Mesenchymal stem cell (in vitro differentiated cells and primary cell): ENCODE measurements around the gene SLFN12.
A peak's percentile ranks its signal among the peaks of the same experiment; 100 is the strongest.

Source experiments
- DNase-seq: peaks from one replicate; pipeline ENCODE4 v3.0.0-alpha.2; 2013
- H2AFZ ChIP-seq: one replicate; pipeline ENCODE4 v1.6.1; 2013; ENCODE audit warnings: low read depth, mild to moderate bottlenecking, control low read depth, inconsistent platforms, low read length, moderate library complexity
- H2AK5ac ChIP-seq: 2 replicates; pipeline ENCODE4 v1.6.1; 2013; ENCODE audit warnings: low read length, moderate library complexity, mild to moderate bottlenecking, inconsistent platforms; ENCODE audit not compliant: severe bottlenecking
- H2BK120ac ChIP-seq: one replicate; pipeline ENCODE4 v1.6.1; 2013; ENCODE audit warnings: low read depth, mild to moderate bottlenecking, inconsistent platforms, low read length, moderate library complexity
- H2BK12ac ChIP-seq, 2 experiments: one replicate each; pipeline ENCODE4 v1.6.1; 2013; ENCODE audit warnings: inconsistent platforms in 2 of 2, low read length in 2 of 2, mild to moderate bottlenecking in 2 of 2, moderate library complexity in 2 of 2, control low read depth in 1 of 2
- H2BK15ac ChIP-seq: one replicate; pipeline ENCODE4 v1.6.1; 2013; ENCODE audit warnings: mild to moderate bottlenecking, low read depth, inconsistent platforms; ENCODE audit not compliant: poor library complexity, severe bottlenecking
- H2BK5ac ChIP-seq: 2 replicates; pipeline ENCODE4 v1.6.1; 2013; ENCODE audit warnings: low read depth, mild to moderate bottlenecking, low read length, control low read depth, inconsistent platforms; ENCODE audit not compliant: poor library complexity, severe bottlenecking
- H3K14ac ChIP-seq, 2 experiments: one replicate each; pipeline ENCODE4 v1.6.1; 2013; ENCODE audit warnings: inconsistent platforms in 2 of 2, low read length in 2 of 2, control low read depth in 1 of 2, mild to moderate bottlenecking in 1 of 2, moderate library complexity in 1 of 2
- H3K18ac ChIP-seq, 2 experiments: one replicate each; pipeline ENCODE4 v1.6.1; 2013; ENCODE audit warnings: inconsistent platforms in 2 of 2, low read length in 2 of 2, control low read depth in 1 of 2, low read depth in 1 of 2, mild to moderate bottlenecking in 1 of 2
- H3K23ac ChIP-seq, 2 experiments: one replicate each; pipeline ENCODE4 v1.6.1; 2013; ENCODE audit warnings: inconsistent platforms in 2 of 2, low read length in 2 of 2, mild to moderate bottlenecking in 2 of 2, moderate library complexity in 2 of 2, control low read depth in 1 of 2
- H3K27ac ChIP-seq: 2 replicates; pipeline ENCODE4 v1.5.1; 2013; ENCODE audit warnings: mild to moderate bottlenecking, moderate library complexity, low read length, control low read depth, inconsistent platforms; ENCODE audit not compliant: poor library complexity, severe bottlenecking
- H3K27me3 ChIP-seq, 2 experiments: 2 replicates each; pipeline versions ENCODE4 v1.6.1 to v1.7.0; 2013; ENCODE audit warnings: low read length in 2 of 2, mild to moderate bottlenecking in 2 of 2, moderate library complexity in 2 of 2, control low read depth in 1 of 2, inconsistent platforms in 1 of 2; ENCODE audit not compliant: control insufficient read depth in 1 of 2, insufficient read depth in 1 of 2
- H3K36me3 ChIP-seq, 2 experiments: 2 replicates each; pipeline versions ENCODE4 v1.6.1 to v1.7.0; 2013; ENCODE audit warnings: low read length in 2 of 2, control low read depth in 1 of 2, inconsistent platforms in 1 of 2, low read depth in 1 of 2, mild to moderate bottlenecking in 1 of 2; ENCODE audit not compliant: insufficient read depth in 2 of 2, control insufficient read depth in 1 of 2
- H3K4ac ChIP-seq, 2 experiments: one replicate each; pipeline ENCODE4 v1.6.1; 2013; ENCODE audit warnings: inconsistent platforms in 2 of 2, low read length in 2 of 2, mild to moderate bottlenecking in 2 of 2, moderate library complexity in 2 of 2, control low read depth in 1 of 2, low read depth in 1 of 2
- H3K4me1 ChIP-seq: 2 replicates; pipeline ENCODE4 v1.6.1; 2013; ENCODE audit warnings: low read depth, low read length, control low read depth; ENCODE audit not compliant: control insufficient read depth, insufficient read depth
- H3K4me2 ChIP-seq: 2 replicates; pipeline ENCODE4 v1.6.1; 2013; ENCODE audit warnings: low read length, mild to moderate bottlenecking, inconsistent platforms; ENCODE audit not compliant: poor library complexity, severe bottlenecking
- H3K4me3 ChIP-seq, 2 experiments: 2 replicates each; pipeline versions ENCODE4 v1.5.1 to v1.7.0; 2013; ENCODE audit warnings: low read length in 2 of 2, mild to moderate bottlenecking in 2 of 2, control low read depth in 1 of 2, low read depth in 1 of 2; ENCODE audit not compliant: insufficient read depth in 1 of 2
- H3K79me1 ChIP-seq: replicated peaks from 2 replicates; pipeline ENCODE4 v1.6.1; 2013; ENCODE audit warnings: mild to moderate bottlenecking, control low read depth, low read length, inconsistent platforms; ENCODE audit not compliant: poor library complexity, severe bottlenecking
- H3K9ac ChIP-seq: 2 replicates; pipeline ENCODE4 v1.7.0; 2013; ENCODE audit warnings: mild to moderate bottlenecking, low read length, moderate library complexity
- H3K9me3 ChIP-seq: 2 replicates; pipeline ENCODE4 v1.7.0; 2013; ENCODE audit warnings: mild to moderate bottlenecking, low read length; ENCODE audit not compliant: control insufficient read depth
- H4K8ac ChIP-seq: one replicate; pipeline ENCODE4 v1.6.1; 2013; ENCODE audit warnings: inconsistent platforms, mild to moderate bottlenecking, low read length, moderate library complexity
- H4K91ac ChIP-seq: one replicate; pipeline ENCODE4 v1.6.1; 2013; ENCODE audit warnings: mild to moderate bottlenecking, low read length, inconsistent platforms
- WGBS: methylation state at CpG from one replicate; pipeline ENCODE4 v1.1.7; 2013; ENCODE audit warnings: mixed read lengths; 5-methylcytosine and 5-hydroxymethylcytosine counted together

Gene SLFN12

GRCh38 chr17:35372846-35373533 is 59.3 kb downstream of the SLFN12 start:
- peak overlapping the region; percentile 96 for H3K9ac ChIP-seq
- H4K91ac ChIP-seq, result no peak overlapping the region
- H3K27ac ChIP-seq, result no peak overlapping the region
- peak overlapping the region; percentile 100 for H3K4me2 ChIP-seq
- DNase-seq, result no peak
- no peak overlapping the region for H3K18ac ChIP-seq
- peaks cover 0 to 38% of the 10 kb centered on the region in 2 experiments for H3K27me3 ChIP-seq
- H2BK120ac ChIP-seq, result no peak overlapping the region
- no peak overlapping the region for H4K8ac ChIP-seq
- H2AK5ac ChIP-seq, result no peak overlapping the region
- WGBS, result 0% methylated on average over 13 of the region's 25 CpGs
- H3K4me1 ChIP-seq, result peaks cover 8% of the 10 kb centered on the region
- H3K9me3 ChIP-seq, result peaks cover 6% of the 10 kb centered on the region
- no peak overlapping the region for H2AFZ ChIP-seq
- H3K79me1 ChIP-seq, result no peaks in the 10 kb centered on the region
- no peak overlapping the region for H3K4ac ChIP-seq
- H3K23ac ChIP-seq, result no peak overlapping the region
- peaks cover 0 to 9% of the 10 kb centered on the region in 2 experiments for H3K36me3 ChIP-seq
- no peak overlapping the region for H2BK15ac ChIP-seq
- H3K4me3 ChIP-seq, result peak overlapping the region; percentile 48 to 85
- H2BK5ac ChIP-seq, result no peak overlapping the region
- no peak overlapping the region for H3K14ac ChIP-seq
- H2BK12ac ChIP-seq, result no peak overlapping the region

GRCh38 chr17:35371934-35372333 is 60.4 kb downstream of the SLFN12 start:
- peaks cover 0 to 11% of the 10 kb centered on the region in 2 experiments for H3K36me3 ChIP-seq
- H2BK120ac ChIP-seq, result no peak overlapping the region
- H3K4me1 ChIP-seq, result peaks cover 8% of the 10 kb centered on the region
- DNase-seq, result no peak
- H2AFZ ChIP-seq, result no peak overlapping the region
- peaks cover 0 to 43% of the 10 kb centered on the region in 2 experiments for H3K27me3 ChIP-seq
- H2BK12ac ChIP-seq, result no peak overlapping the region
- H3K27ac ChIP-seq, result no peak overlapping the region
- H2BK5ac ChIP-seq, result no peak overlapping the region
- H3K4ac ChIP-seq, result no peak overlapping the region
- H3K79me1 ChIP-seq, result no peaks in the 10 kb centered on the region
- no peak overlapping the region for H3K4me2 ChIP-seq
- H3K14ac ChIP-seq, result no peak overlapping the region
- H3K9me3 ChIP-seq, result peaks cover 6% of the 10 kb centered on the region
- no peak overlapping the region for H3K23ac ChIP-seq
- no peak overlapping the region for H3K18ac ChIP-seq
- no peak overlapping the region for H3K9ac ChIP-seq
- no peak overlapping the region for H2AK5ac ChIP-seq
- H3K4me3 ChIP-seq, result peak overlapping the region in 1 of 2 experiments; percentile 14
- no peak overlapping the region for H4K8ac ChIP-seq
- H4K91ac ChIP-seq, result no peak overlapping the region
- WGBS, result no CpG with 5 or more reads among the region's 3 CpGs
- H2BK15ac ChIP-seq, result no peak overlapping the region

- Histone ChIP-seq H3K4ac (no peak overlapping the region), H4K8ac (no peak overlapping the region), H2BK12ac (no peak overlapping the region), H3K23ac (no peak overlapping the region), H3K36me3 (peaks cover 0 to 35% of the 10 kb centered on the region in 2 experiments), H2BK120ac (no peak overlapping the region), H3K9ac (no peak overlapping the region), H3K27ac (no peak overlapping the region), H3K4me2 (no peak overlapping the region), H3K4me1 (peaks cover under 1% of the 10 kb centered on the region), H3K9me3 (peaks cover 6% of the 10 kb centered on the region), H3K4me3 (no peak overlapping the region), H2AFZ (no peak overlapping the region), H2AK5ac (no peak overlapping the region), H2BK15ac (no peak overlapping the region), H4K91ac (no peak overlapping the region), H3K18ac (no peak overlapping the region), H3K79me1 (no peaks in the 10 kb centered on the region), H2BK5ac (no peak overlapping the region), H3K14ac (no peak overlapping the region), H3K27me3 (peaks cover 0 to 41% of the 10 kb centered on the region in 2 experiments)
- DNase-seq, result no peak
- WGBS, result 34% methylated on average over 3 of the region's 4 CpGs
Observed at GRCh38 chr17:35368081-35368830, 64.0 kb downstream of the SLFN12 start.

GRCh38 chr17:35361027-35361426 is 71.3 kb downstream of the SLFN12 start:
- 32% methylated on average over 1 of the region's 1 CpG for WGBS
- no peak overlapping the region for H4K91ac ChIP-seq

More at GRCh38 chr17:35361027-35361426, 71.3 kb downstream of the SLFN12 start:
- no peak overlapping the region for H2BK15ac ChIP-seq
- H3K9ac ChIP-seq, result no peak overlapping the region
- H3K9me3 ChIP-seq, result no peaks in the 10 kb centered on the region
- no peak overlapping the region for H2BK5ac ChIP-seq
- no peak overlapping the region for H4K8ac ChIP-seq
- DNase-seq, result no peak
- no peak overlapping the region for H3K18ac ChIP-seq
- H2BK12ac ChIP-seq, result no peak overlapping the region
- H3K36me3 ChIP-seq, result peaks cover 0 to 86% of the 10 kb centered on the region in 2 experiments
- no peak overlapping the region for H3K4me3 ChIP-seq
- H3K27me3 ChIP-seq, result peaks cover 0 to 3% of the 10 kb centered on the region in 2 experiments
- H3K79me1 ChIP-seq, result no peaks in the 10 kb centered on the region
- no peak overlapping the region for H2AFZ ChIP-seq
- no peak overlapping the region for H3K27ac ChIP-seq
- no peak overlapping the region for H3K23ac ChIP-seq
- H3K14ac ChIP-seq, result no peak overlapping the region
- no peaks in the 10 kb centered on the region for H3K4me1 ChIP-seq
- no peak overlapping the region for H2AK5ac ChIP-seq
- H3K4me2 ChIP-seq, result no peak overlapping the region
- no peak overlapping the region for H3K4ac ChIP-seq
- H2BK120ac ChIP-seq, result no peak overlapping the region
